Liver (tissue), 3 donors: ENCODE data around the gene CD200R1.
"Not testable (repeated sequence)": the region's sequence is repeated elsewhere in the genome, so short reads cannot be mapped to it uniquely, and the experiment has no call there.

Experiments used
- EGR1 ChIP-seq, 2 donors: IDR thresholded peaks; 2 replicates each; pipeline ENCODE4 v1.6.1; 2016 to 2018; ENCODE audit warnings: antibody characterized with exemption in 2 of 2, low read depth in 2 of 2
- GABPA ChIP-seq, 2 donors: IDR thresholded peaks in 1 of 2; conservative IDR thresholded peaks in 1 of 2; 2 replicates each; pipeline ENCODE4 v1.6.1; 2016; ENCODE audit warnings: antibody characterized with exemption in 2 of 2, mild to moderate bottlenecking in 1 of 2, moderate library complexity in 1 of 2
- HNF4A ChIP-seq, 2 donors: conservative IDR thresholded peaks; 2 replicates each; pipeline ENCODE4 v1.6.1; 2016; ENCODE audit warnings: antibody characterized with exemption in 2 of 2, mild to moderate bottlenecking in 2 of 2
- RAD21 ChIP-seq, 2 donors: IDR thresholded peaks; 2 replicates each; pipeline ENCODE4 v1.6.1; 2016; ENCODE audit warnings: antibody characterized with exemption in 2 of 2, mild to moderate bottlenecking in 2 of 2
- SP1 ChIP-seq: IDR thresholded peaks from 2 replicates; pipeline ENCODE4 v1.6.1; 2018; ENCODE audit warnings: antibody characterized with exemption, mild to moderate bottlenecking
- TAF1 ChIP-seq: conservative IDR thresholded peaks from 2 replicates; pipeline ENCODE4 v1.6.1; 2016; ENCODE audit warnings: antibody characterized with exemption, mild to moderate bottlenecking
- YY1 ChIP-seq: IDR thresholded peaks from 2 replicates; pipeline ENCODE4 v1.6.1; 2016; ENCODE audit warnings: antibody characterized with exemption, mild to moderate bottlenecking
- TF ChIP-seq, protein P1 (sequence below): fragments of 150-350 bp; IDR thresholded peaks from 2 replicates; pipeline ENCODE4 v1.5.1; 2017; ENCODE audit warnings: improper control_type of control experiment, low read depth, low read length; ENCODE audit not compliant: missing input control
- TF ChIP-seq, protein P2 (sequence below): IDR thresholded peaks from 2 replicates; pipeline ENCODE4 v1.6.1; 2016; ENCODE audit warnings: antibody characterized with exemption
- TF ChIP-seq, protein P3 (sequence below): IDR thresholded peaks from 2 replicates; pipeline ENCODE4 v1.6.1; 2016; ENCODE audit warnings: antibody characterized with exemption
- TF ChIP-seq, protein P4 (sequence below): IDR thresholded peaks from 2 replicates; pipeline ENCODE4 v1.6.1; 2016; ENCODE audit warnings: antibody characterized with exemption, mild to moderate bottlenecking
- TF ChIP-seq, protein P5 (sequence below): IDR thresholded peaks from 2 replicates; pipeline ENCODE4 v1.6.1; 2016; ENCODE audit warnings: antibody characterized with exemption
- donor health status: healthy.
- donor health status: healthy.

DNA sequence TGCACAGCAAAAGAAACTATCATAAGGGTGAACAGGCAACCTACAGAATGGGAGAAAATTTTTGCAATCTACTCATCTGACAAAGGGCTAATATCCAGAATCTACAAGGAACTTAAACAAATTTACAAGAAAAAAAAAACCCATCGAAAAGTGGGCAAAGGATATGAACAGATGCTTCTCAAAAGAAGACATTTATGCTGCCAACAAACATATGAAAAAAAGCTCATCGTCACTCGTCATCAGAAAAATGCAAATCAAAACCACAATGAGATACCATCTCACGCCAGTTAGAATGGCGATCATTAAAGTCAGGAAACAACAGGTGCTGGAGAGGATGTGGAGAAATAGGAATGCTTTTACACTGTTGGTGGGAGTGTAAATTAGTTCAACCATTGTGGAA, 55.4 kb downstream of the CD200R1 start:
- TF ChIP-seq, protein P1, sequence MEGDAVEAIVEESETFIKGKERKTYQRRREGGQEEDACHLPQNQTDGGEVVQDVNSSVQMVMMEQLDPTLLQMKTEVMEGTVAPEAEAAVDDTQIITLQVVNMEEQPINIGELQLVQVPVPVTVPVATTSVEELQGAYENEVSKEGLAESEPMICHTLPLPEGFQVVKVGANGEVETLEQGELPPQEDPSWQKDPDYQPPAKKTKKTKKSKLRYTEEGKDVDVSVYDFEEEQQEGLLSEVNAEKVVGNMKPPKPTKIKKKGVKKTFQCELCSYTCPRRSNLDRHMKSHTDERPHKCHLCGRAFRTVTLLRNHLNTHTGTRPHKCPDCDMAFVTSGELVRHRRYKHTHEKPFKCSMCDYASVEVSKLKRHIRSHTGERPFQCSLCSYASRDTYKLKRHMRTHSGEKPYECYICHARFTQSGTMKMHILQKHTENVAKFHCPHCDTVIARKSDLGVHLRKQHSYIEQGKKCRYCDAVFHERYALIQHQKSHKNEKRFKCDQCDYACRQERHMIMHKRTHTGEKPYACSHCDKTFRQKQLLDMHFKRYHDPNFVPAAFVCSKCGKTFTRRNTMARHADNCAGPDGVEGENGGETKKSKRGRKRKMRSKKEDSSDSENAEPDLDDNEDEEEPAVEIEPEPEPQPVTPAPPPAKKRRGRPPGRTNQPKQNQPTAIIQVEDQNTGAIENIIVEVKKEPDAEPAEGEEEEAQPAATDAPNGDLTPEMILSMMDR: not testable (repeated sequence)
- TF ChIP-seq TAF1; GABPA (IDR thresholded peaks at IDR 0.05 in 1 of 2, conservative IDR thresholded peaks at IDR 0.05 in 1 of 2); EGR1 (IDR thresholded peaks at IDR 0.05; ENCODE audit: low read depth in 2 of 2); SP1; YY1; HNF4A (conservative IDR thresholded peaks at IDR 0.05); RAD21 (IDR thresholded peaks at IDR 0.05): not testable (repeated sequence)
- TF ChIP-seq, protein P2, sequence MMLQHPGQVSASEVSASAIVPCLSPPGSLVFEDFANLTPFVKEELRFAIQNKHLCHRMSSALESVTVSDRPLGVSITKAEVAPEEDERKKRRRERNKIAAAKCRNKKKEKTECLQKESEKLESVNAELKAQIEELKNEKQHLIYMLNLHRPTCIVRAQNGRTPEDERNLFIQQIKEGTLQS: not testable (repeated sequence)
- TF ChIP-seq, protein P3, sequence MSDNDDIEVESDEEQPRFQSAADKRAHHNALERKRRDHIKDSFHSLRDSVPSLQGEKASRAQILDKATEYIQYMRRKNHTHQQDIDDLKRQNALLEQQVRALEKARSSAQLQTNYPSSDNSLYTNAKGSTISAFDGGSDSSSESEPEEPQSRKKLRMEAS: not testable (repeated sequence)
- TF ChIP-seq, protein P4, sequence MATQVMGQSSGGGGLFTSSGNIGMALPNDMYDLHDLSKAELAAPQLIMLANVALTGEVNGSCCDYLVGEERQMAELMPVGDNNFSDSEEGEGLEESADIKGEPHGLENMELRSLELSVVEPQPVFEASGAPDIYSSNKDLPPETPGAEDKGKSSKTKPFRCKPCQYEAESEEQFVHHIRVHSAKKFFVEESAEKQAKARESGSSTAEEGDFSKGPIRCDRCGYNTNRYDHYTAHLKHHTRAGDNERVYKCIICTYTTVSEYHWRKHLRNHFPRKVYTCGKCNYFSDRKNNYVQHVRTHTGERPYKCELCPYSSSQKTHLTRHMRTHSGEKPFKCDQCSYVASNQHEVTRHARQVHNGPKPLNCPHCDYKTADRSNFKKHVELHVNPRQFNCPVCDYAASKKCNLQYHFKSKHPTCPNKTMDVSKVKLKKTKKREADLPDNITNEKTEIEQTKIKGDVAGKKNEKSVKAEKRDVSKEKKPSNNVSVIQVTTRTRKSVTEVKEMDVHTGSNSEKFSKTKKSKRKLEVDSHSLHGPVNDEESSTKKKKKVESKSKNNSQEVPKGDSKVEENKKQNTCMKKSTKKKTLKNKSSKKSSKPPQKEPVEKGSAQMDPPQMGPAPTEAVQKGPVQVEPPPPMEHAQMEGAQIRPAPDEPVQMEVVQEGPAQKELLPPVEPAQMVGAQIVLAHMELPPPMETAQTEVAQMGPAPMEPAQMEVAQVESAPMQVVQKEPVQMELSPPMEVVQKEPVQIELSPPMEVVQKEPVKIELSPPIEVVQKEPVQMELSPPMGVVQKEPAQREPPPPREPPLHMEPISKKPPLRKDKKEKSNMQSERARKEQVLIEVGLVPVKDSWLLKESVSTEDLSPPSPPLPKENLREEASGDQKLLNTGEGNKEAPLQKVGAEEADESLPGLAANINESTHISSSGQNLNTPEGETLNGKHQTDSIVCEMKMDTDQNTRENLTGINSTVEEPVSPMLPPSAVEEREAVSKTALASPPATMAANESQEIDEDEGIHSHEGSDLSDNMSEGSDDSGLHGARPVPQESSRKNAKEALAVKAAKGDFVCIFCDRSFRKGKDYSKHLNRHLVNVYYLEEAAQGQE: not testable (repeated sequence)
- TF ChIP-seq, protein P5, sequence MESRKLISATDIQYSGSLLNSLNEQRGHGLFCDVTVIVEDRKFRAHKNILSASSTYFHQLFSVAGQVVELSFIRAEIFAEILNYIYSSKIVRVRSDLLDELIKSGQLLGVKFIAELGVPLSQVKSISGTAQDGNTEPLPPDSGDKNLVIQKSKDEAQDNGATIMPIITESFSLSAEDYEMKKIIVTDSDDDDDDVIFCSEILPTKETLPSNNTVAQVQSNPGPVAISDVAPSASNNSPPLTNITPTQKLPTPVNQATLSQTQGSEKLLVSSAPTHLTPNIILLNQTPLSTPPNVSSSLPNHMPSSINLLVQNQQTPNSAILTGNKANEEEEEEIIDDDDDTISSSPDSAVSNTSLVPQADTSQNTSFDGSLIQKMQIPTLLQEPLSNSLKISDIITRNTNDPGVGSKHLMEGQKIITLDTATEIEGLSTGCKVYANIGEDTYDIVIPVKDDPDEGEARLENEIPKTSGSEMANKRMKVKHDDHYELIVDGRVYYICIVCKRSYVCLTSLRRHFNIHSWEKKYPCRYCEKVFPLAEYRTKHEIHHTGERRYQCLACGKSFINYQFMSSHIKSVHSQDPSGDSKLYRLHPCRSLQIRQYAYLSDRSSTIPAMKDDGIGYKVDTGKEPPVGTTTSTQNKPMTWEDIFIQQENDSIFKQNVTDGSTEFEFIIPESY: not testable (repeated sequence)
